Measurements from ENCODE around the gene IPO5.

The IPO5 gene

GRCh38 chr13:97936036-97936435, 17.4 kb upstream of the IPO5 start:
- TF ChIP-seq ZBTB7A (IDR thresholded peaks at IDR 0.05; ENCODE audit: low read depth) = no peak
- TF ChIP-seq YY1 (IDR thresholded peaks at IDR 0.05; ENCODE audit: low read depth) = no peak
- no peak for TF ChIP-seq TAF1 (IDR thresholded peaks at IDR 0.05; ENCODE audit: low read depth)
- no peak for TF ChIP-seq CEBPB (IDR thresholded peaks at IDR 0.05)
- TF ChIP-seq MAX (IDR thresholded peaks at IDR 0.05) = no peak
- no peak for TF ChIP-seq NFIC (IDR thresholded peaks at IDR 0.05)
- TF ChIP-seq RAD21 (IDR thresholded peaks at IDR 0.05; ENCODE audit: low read depth) = no peak
- TF ChIP-seq CREB1 (IDR thresholded peaks at IDR 0.05; ENCODE audit: low read depth) = no peak
- TF ChIP-seq FOXM1 (IDR thresholded peaks at IDR 0.05; ENCODE audit: borderline replicate concordance, low read depth) = no peak
- TF ChIP-seq TCF12 (IDR thresholded peaks at IDR 0.05; ENCODE audit: low read depth) = no peak
- TF ChIP-seq USF1 (IDR thresholded peaks at IDR 0.05) = no peak
- no peak for TF ChIP-seq EGR1 (IDR thresholded peaks at IDR 0.05)
- TF ChIP-seq TEAD4 (IDR thresholded peaks at IDR 0.05) = no peak
- TF ChIP-seq EP300 (IDR thresholded peaks at IDR 0.05; ENCODE audit: borderline replicate concordance) = no peak
- no peak for TF ChIP-seq REST (IDR thresholded peaks at IDR 0.05; ENCODE audit: low read depth)

GRCh38 chr13:97938706-97939475, 14.6 kb upstream of the IPO5 start:
- TF ChIP-seq USF1 (IDR thresholded peaks at IDR 0.05) (no peak), MAX (IDR thresholded peaks at IDR 0.05) (no peak)

GRCh38 chr13:97944396-97945029, 9.0 kb upstream of the IPO5 start:
- no peak for TF ChIP-seq RAD21 (IDR thresholded peaks at IDR 0.05; ENCODE audit: low read depth)
- TF ChIP-seq USF1 (IDR thresholded peaks at IDR 0.05) = peak; percentile 73
- TF ChIP-seq EP300 (IDR thresholded peaks at IDR 0.05; ENCODE audit: borderline replicate concordance) = no peak

GRCh38 chr13:97945342-97945741, 8.1 kb upstream of the IPO5 start:
- TF ChIP-seq MAX (IDR thresholded peaks at IDR 0.05) (no peak), CREB1 (IDR thresholded peaks at IDR 0.05; ENCODE audit: low read depth) (no peak), TAF1 (IDR thresholded peaks at IDR 0.05; ENCODE audit: low read depth) (no peak), REST (IDR thresholded peaks at IDR 0.05; ENCODE audit: low read depth) (no peak), TEAD4 (IDR thresholded peaks at IDR 0.05) (no peak), NFIC (IDR thresholded peaks at IDR 0.05) (no peak), EP300 (IDR thresholded peaks at IDR 0.05; ENCODE audit: borderline replicate concordance) (no peak), FOXM1 (IDR thresholded peaks at IDR 0.05; ENCODE audit: borderline replicate concordance, low read depth) (no peak)

- TF ChIP-seq USF1 (IDR thresholded peaks at IDR 0.05) = no peak
- TF ChIP-seq EP300 (IDR thresholded peaks at IDR 0.05; ENCODE audit: borderline replicate concordance) = no peak
- TF ChIP-seq FOXM1 (IDR thresholded peaks at IDR 0.05; ENCODE audit: borderline replicate concordance, low read depth) = no peak
- TF ChIP-seq REST (IDR thresholded peaks at IDR 0.05; ENCODE audit: low read depth) = no peak
- TF ChIP-seq TCF12 (IDR thresholded peaks at IDR 0.05; ENCODE audit: low read depth) = no peak
- no peak for TF ChIP-seq TAF1 (IDR thresholded peaks at IDR 0.05; ENCODE audit: low read depth)
- no peak for TF ChIP-seq YY1 (IDR thresholded peaks at IDR 0.05; ENCODE audit: low read depth)
- no peak for TF ChIP-seq CEBPB (IDR thresholded peaks at IDR 0.05)
- no peak for TF ChIP-seq RAD21 (IDR thresholded peaks at IDR 0.05; ENCODE audit: low read depth)
Measured at GRCh38 chr13:97945792-97946419, 7.6 kb upstream of the IPO5 start.

Data from Ishikawa (cell line).